Subcutaneous adipose tissue (tissue), 4 donors: ENCODE measurements around the gene SH3YL1. TPM values are rescaled to one million over a fixed set of nuclear protein-coding genes. Genes with fewer than 3 reads are reported as not detected.

ENCODE experiments used
- total RNA-seq, 4 donors: library from RNA; depleted of rRNA; stranded (reverse); fragments of >200 nt; gene quantifications; one replicate each; pipeline ENCODE4 v1.1.0, GENCODE V29; 2016
- TF ChIP-seq, protein P1 (sequence below): fragments of 450-650 bp; IDR thresholded peaks from one replicate; pipeline ENCODE4 v1.5.1; 2016; ENCODE audit warnings: low read depth, mild to moderate bottlenecking, control low read depth, antibody characterized with exemption, moderate library complexity

SH3YL1 gene
- total RNA-seq, 4 donors from 2014 or later, result 32.4 to 41.5 (median 33.8) TPM

DNA sequence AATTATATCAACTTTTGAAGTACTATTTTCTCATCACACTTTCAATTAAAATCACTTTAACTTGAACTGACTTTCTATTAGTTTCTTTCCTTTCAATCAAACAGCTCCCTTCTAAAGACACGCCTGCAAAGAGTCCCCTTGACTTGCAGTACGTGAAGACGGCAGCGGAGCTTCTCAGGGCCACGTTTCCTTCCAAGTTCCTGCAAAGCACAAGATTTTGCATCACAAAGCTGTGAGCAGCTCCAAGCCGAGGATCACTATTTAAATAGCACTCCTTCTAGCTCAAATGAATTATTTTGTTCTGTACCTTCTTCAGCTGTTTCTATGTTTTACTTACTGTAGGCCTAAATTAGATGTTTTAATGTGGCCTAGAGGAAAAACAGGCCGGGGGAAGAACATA, 30.8 kb downstream of the SH3YL1 start:
- TF ChIP-seq, protein P1, sequence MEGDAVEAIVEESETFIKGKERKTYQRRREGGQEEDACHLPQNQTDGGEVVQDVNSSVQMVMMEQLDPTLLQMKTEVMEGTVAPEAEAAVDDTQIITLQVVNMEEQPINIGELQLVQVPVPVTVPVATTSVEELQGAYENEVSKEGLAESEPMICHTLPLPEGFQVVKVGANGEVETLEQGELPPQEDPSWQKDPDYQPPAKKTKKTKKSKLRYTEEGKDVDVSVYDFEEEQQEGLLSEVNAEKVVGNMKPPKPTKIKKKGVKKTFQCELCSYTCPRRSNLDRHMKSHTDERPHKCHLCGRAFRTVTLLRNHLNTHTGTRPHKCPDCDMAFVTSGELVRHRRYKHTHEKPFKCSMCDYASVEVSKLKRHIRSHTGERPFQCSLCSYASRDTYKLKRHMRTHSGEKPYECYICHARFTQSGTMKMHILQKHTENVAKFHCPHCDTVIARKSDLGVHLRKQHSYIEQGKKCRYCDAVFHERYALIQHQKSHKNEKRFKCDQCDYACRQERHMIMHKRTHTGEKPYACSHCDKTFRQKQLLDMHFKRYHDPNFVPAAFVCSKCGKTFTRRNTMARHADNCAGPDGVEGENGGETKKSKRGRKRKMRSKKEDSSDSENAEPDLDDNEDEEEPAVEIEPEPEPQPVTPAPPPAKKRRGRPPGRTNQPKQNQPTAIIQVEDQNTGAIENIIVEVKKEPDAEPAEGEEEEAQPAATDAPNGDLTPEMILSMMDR, result no peak

DNA sequence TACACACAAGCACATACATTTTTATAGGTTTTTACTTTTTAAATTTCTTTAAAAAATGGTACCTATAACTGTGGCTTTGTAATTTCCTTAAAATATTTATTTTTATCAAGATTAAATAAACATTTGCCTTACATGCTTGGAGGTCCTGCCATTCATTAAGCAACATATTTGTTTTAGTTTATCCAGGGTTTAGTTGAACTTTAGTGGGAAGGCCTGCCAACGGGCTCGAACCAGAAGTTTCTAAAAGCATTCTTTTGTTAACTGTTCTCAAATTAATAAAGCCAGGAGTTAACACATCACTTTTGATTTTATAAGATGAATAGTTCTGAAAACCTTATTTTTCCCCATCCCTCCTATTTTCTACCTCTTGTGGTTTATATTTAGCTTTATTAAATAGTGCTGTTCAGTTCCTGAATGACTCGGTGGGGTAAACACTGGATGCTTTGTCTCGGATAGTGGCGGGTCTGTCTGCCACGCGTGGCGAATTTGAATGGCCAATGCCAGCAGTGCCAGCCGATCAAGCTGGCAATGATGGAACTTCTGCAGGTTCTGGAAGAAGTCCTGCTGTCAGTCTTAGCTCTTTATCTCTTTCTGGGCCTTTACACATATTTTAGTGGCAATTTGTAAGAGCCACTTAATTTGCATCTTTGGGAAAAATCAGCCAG, 32.2 kb downstream of the SH3YL1 start:
- TF ChIP-seq, protein P1, result no peak

DNA sequence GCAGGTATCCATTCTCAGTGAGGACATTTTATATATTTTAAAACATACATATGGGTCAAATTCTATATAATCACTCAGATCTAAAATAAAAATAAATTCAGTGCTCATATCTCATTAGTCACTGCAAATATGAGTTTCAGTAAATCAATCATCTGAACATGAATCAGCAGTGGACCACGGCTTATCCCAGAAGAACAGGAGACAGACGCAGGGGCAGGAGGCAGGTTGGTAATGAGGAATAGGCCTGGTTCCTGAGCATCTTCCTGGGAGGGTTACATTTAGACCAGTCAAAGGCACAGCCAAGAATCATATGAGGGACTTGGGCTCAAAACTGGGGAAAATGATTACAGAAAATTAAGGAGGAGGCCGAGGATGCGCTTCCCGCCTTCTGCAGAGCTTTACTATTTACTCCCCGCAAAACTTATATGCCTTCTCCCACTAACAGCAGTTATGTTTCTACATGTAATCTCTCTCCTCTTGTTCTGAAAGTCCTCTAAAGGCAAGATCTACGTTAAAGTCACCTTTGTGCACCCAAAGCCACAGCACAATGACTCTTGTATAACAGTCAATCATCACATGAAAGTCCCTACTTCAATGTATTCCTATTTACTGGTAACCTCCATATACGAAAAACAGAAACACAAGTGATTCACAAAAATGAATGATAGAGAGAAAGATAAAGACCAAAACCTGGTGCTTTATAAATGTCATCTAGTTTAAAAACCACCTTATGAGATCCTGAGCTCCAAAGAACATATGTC, 35.1 kb downstream of the SH3YL1 start:
- TF ChIP-seq, protein P1, result no peak

DNA sequence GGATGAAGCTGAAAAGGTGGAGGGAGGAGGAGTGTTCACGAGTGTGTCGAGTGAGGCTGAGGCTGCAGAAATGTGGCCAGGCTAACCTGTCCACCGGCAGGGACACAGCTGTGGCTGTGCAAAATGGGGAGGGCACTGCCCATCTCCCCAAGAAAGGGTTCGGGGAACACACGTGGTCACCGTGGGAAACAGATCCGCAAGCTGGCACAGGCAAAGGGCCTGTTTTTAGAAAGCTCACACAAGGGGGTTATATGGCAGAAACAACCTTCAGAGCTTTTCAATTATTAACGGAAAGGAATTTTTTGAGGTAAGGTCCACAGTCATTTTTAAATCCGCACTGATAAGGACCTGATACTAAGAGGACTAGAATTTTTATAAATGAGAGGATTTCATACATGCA, 35.7 kb downstream of the SH3YL1 start:
- TF ChIP-seq, protein P1, result no peak

DNA sequence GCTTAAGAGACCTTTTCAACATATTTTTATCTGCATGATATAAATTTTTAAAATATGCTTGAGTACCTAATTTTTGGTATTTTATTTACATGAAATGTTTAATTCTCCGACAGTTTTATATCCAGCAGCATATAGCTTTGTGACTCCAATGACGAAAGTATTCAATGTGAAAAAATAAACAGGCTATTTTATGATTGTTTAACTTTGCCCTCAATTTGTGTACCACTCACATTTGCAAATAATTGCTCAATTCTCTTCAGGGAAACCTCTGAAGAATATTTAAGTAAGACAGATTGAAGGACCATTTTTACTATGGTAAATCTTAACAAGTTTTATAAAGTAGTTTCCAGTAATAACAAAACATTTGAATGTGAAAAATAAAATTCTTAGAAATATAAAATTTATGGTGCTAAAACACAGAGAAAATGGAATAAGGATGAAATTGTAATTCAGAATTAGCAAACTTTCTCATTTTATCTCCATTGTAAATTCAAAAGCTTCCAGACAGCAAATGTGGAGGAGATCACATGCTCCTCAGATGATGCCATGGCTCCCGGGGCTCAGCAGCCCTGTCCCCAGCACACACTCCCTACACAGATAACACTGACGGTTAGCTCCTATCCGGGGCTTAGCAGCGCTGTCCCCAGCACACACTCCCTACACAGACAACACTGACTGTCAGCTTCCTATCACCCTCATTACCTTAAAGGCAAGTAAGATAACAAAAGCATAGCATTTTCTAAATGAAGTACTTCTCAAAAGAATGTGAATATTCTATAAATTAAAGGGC, 39.7 kb downstream of the SH3YL1 start:
- TF ChIP-seq, protein P1, result no peak

DNA sequence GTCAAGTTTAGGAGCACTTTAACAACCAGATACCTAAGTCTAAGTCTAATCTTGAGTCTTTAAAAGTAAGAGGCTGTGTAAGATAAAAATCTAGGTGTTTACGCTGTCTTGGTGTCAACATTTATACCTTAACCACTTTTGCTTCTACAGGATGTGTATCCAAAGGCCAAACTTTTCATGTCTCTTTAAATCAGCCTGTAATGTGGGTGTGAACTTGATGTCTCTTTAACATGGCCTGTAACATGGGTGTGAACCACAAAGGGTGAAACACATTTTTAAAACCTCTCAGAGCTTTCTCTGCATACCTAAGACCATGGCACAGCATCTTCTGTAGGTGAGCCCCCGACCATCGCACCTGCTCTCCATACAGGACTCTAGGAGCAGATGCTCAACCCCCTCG, 40.4 kb downstream of the SH3YL1 start:
- TF ChIP-seq, protein P1, result no peak

DNA sequence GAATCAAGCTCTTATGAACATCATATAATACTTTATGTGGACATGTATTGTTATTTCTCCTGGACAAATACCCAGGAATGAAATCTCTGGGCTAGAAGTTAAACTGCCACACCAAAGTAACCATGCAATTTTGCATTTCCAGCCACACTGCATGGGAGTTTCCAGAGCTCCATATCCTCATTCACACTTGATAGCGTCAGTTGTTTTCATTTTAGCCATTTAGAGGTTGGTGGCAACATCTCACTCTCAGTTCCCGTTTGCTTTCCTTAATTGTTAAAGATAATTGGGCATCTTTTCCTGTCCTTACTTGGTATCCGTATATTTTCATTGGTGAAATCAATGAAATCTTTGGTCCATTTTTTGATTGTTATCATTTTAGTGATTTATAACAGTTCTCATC, 47.8 kb downstream of the SH3YL1 start:
- TF ChIP-seq, protein P1, result no peak
